Colonic mucosa (tissue), 4 donors: ENCODE data around the gene NR3C1. TPM values are rescaled to one million over a fixed set of nuclear protein-coding genes. Genes with fewer than 3 reads are reported as not detected.

Source experiments
- DNase-seq: peaks from one replicate; pipeline ENCODE4 v3.0.0-alpha.2; 2020
- H3K27ac ChIP-seq: fragments of 200-600 bp; one replicate; pipeline ENCODE4 v1.8.0; 2021
- H3K27me3 ChIP-seq: fragments of 200-600 bp; one replicate; pipeline ENCODE4 v1.8.0; 2021
- H3K36me3 ChIP-seq: fragments of 200-600 bp; one replicate; pipeline ENCODE4 v1.8.0; 2021
- H3K4me1 ChIP-seq: fragments of 200-600 bp; one replicate; pipeline ENCODE4 v1.8.0; 2021; ENCODE audit warnings: mild to moderate bottlenecking
- H3K4me3 ChIP-seq: fragments of 200-600 bp; one replicate; pipeline ENCODE4 v1.8.0; 2021
- H3K9ac ChIP-seq, 2 donors: one replicate each; pipeline ENCODE4 v1.7.0; 2013; ENCODE audit warnings: control low read depth in 2 of 2, low read depth in 2 of 2, low read length in 2 of 2
- H3K9me3 ChIP-seq: fragments of 200-600 bp; one replicate; pipeline ENCODE4 v1.8.0; 2021
- CTCF ChIP-seq: fragments of 200-600 bp; IDR thresholded peaks from one replicate; pipeline ENCODE4 v1.8.0; 2022; ENCODE audit warnings: antibody characterized with exemption, mild to moderate bottlenecking
- intact Hi-C: fragments of 100-400 bp; cut with DNase I; formaldehyde crosslinking; loops from one replicate; pipeline ENCODE4 v1.14.1; 2022
- total RNA-seq, 2 donors: library from RNA; stranded (reverse); fragmentation: NEBNext Ultra II Directional in 1 of 2; extraction: Animal tissue kit (Norgen Biotek cat#: 25700) in 1 of 2; gene quantifications; one replicate each; pipeline ENCODE4 v1.2.1, GENCODE V29; 2021
- donor health status: healthy.
- donor health status: DM: no; HTN: no; CAD: no.
- donor health status: DM: no; HTN: no; CAD: no.

NR3C1 gene
- total RNA-seq, 2 donors from 2014 or later = 13.0 to 23.5 TPM

GRCh38 chr5:143315929-143316328 is 87.6 kb downstream of the NR3C1 start:
- Histone ChIP-seq H3K27me3 (no peaks in the 10 kb centered on the region), H3K9me3 (no peaks in the 10 kb centered on the region), H3K4me3 (no peak overlapping the region), H3K9ac (no peak overlapping the region), H3K27ac (no peak overlapping the region), H3K36me3 (no peaks in the 10 kb centered on the region), H3K4me1 (no peaks in the 10 kb centered on the region)
- no peak for TF ChIP-seq CTCF
- intact Hi-C loops = no loop called here
- no peak for DNase-seq

- Histone ChIP-seq H3K27me3 (no peaks in the 10 kb centered on the region), H3K9ac (no peak overlapping the region), H3K9me3 (no peaks in the 10 kb centered on the region), H3K36me3 (no peaks in the 10 kb centered on the region), H3K4me1 (no peaks in the 10 kb centered on the region), H3K4me3 (no peak overlapping the region), H3K27ac (no peak overlapping the region)
- intact Hi-C loops = no loop called here
- no peak for DNase-seq
- TF ChIP-seq CTCF = no peak
Measured at GRCh38 chr5:143315214-143315613, 88.3 kb downstream of the NR3C1 start.

- no peak for DNase-seq
- Histone ChIP-seq H3K9me3 (no peaks in the 10 kb centered on the region), H3K27me3 (no peaks in the 10 kb centered on the region), H3K9ac (no peak overlapping the region), H3K4me1 (no peaks in the 10 kb centered on the region), H3K27ac (no peak overlapping the region), H3K36me3 (no peaks in the 10 kb centered on the region), H3K4me3 (no peak overlapping the region)
- no peak for TF ChIP-seq CTCF
- intact Hi-C loops = no loop called here
Measured at GRCh38 chr5:143314659-143315058, 88.8 kb downstream of the NR3C1 start.

GRCh38 chr5:143314099-143314498 is 89.4 kb downstream of the NR3C1 start:
- no peak for TF ChIP-seq CTCF
- Histone ChIP-seq H3K9ac (no peak overlapping the region), H3K9me3 (no peaks in the 10 kb centered on the region), H3K4me3 (no peak overlapping the region), H3K27me3 (no peaks in the 10 kb centered on the region), H3K36me3 (no peaks in the 10 kb centered on the region), H3K27ac (no peak overlapping the region), H3K4me1 (no peaks in the 10 kb centered on the region)
- intact Hi-C loops = no loop called here
- no peak for DNase-seq

GRCh38 chr5:143313298-143313852 is 90.1 kb downstream of the NR3C1 start:
- intact Hi-C loops = no loop called here
- H3K27me3 ChIP-seq = no peaks in the 10 kb centered on the region
- H3K36me3 ChIP-seq = no peaks in the 10 kb centered on the region
- no peaks in the 10 kb centered on the region for H3K9me3 ChIP-seq
- DNase-seq = no peak
- no peak overlapping the region for H3K4me3 ChIP-seq
- H3K9ac ChIP-seq = no peak overlapping the region
- H3K4me1 ChIP-seq = no peaks in the 10 kb centered on the region
- no peak for TF ChIP-seq CTCF
- no peak overlapping the region for H3K27ac ChIP-seq
